ENCODE measurements around the gene IDS.
"Not testable (repeated sequence)": the region's sequence is repeated elsewhere in the genome, so short reads cannot be mapped to it uniquely, and the experiment has no call there.

Gene IDS, protein sequence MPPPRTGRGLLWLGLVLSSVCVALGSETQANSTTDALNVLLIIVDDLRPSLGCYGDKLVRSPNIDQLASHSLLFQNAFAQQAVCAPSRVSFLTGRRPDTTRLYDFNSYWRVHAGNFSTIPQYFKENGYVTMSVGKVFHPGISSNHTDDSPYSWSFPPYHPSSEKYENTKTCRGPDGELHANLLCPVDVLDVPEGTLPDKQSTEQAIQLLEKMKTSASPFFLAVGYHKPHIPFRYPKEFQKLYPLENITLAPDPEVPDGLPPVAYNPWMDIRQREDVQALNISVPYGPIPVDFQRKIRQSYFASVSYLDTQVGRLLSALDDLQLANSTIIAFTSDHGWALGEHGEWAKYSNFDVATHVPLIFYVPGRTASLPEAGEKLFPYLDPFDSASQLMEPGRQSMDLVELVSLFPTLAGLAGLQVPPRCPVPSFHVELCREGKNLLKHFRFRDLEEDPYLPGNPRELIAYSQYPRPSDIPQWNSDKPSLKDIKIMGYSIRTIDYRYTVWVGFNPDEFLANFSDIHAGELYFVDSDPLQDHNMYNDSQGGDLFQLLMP

DNA sequence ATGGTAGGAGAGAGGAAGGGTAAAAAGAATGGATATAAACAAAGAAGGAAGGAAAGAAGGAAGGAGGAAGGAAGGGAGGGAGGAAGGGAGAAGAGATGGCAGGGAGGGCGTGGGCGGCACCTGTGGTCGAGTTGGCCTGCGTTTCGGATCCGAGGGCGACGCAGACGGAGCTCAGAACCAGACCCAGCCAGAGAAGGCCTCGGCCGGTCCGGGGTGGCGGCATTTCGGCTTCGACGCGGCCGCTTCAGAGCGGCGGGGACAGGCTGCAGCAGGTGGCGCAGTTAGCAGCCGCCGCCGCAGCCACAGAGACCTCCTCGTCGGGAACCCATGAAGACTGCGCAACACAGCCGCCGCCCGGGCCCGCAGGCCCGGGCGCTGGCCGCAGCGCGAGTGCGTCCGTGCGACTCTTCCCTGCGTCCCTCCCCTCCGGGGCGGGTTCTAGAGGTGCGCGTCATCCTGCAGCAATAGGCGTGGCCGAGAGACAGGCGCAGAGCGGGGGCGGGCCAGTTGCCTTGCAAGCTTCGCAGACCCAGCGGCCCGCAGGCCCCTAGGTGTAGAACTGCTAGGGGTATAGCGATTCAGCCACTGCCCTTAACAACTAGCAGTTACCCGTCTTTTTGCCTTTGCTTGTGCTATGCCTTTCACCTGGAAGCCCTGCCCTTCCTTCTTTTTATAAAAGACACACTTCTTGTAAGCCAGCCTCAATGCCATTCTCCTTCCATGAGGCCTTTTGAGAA lies at the start of gene IDS:
IDS (minus strand) TSS at position 392 of the 737 bp plus-strand sequence; CDS start at position 223, 169 bp downstream.
- Mint-ChIP-seq H3K36me3 (ENCODE audit: low read depth) (peaks cover 13% of the 10 kb centered on the region), H3K27me3 (ENCODE audit: low read depth) (peaks cover under 1% of the 10 kb centered on the region), H3K9me3 (no peaks in the 10 kb centered on the region), H3K27ac (peak within 1 kb of the TSS; percentile 96), H3K4me1 (ENCODE audit: low read depth) (peaks cover 34% of the 10 kb centered on the region), H3K4me3 (peak within 1 kb of the TSS; percentile 91)

DNA sequence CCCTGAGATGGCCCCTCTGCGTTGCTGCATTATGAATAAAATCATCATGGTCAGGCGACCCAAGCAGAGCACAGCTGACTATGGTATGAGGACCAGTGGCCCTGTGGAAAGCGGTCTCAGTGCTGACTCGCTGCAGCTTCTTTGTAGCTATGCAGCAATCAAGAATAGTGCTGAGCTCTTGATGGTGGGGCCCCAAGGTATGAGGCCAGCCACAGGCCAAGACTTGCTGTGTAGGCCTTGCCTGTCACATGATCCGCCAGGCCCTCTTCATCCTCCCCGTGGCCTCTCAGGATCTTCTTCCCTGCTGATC lies 46.8 kb upstream of the IDS start:
- H3K9me3 Mint-ChIP-seq; H3K36me3 Mint-ChIP-seq (ENCODE audit: low read depth); H3K4me3 Mint-ChIP-seq; H3K4me1 Mint-ChIP-seq (ENCODE audit: low read depth); H3K27me3 Mint-ChIP-seq (ENCODE audit: low read depth); H3K27ac Mint-ChIP-seq: not testable (repeated sequence)

DNA sequence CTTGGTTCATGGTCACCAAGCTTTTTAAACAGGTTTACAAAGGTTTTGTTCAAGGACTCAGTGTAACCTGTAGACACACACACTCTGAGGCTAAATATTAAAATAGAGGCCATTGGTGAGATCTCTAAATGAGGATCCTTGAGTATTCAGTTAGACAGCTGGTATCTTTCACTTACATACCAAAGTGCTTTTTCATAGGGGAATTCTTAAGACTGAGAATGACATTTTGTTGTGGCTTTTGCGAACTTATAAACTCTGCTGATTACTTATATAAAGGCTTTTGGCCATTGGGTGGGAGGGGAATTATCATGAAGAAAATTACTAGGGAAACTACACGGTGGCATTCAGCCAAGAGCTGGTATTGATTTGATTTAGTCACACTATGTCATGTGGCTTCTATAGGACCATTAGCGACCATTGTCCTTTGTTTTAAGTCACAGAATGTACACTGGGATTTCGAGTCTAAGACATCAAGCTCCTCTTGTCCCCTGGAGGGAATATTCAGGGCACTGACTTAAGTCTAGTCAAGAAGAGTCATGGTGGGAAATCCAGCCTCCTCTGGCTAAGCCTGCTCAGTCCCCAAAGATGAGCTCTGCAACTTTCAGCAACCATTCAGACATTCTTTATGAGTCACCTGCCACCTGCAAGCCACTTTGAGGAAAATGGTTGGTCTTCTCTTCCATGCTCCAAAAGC lies 46.3 kb upstream of the IDS start:
- H3K27ac Mint-ChIP-seq; H3K36me3 Mint-ChIP-seq (ENCODE audit: low read depth); H3K4me1 Mint-ChIP-seq (ENCODE audit: low read depth); H3K27me3 Mint-ChIP-seq (ENCODE audit: low read depth); H3K9me3 Mint-ChIP-seq; H3K4me3 Mint-ChIP-seq: not testable (repeated sequence)

DNA sequence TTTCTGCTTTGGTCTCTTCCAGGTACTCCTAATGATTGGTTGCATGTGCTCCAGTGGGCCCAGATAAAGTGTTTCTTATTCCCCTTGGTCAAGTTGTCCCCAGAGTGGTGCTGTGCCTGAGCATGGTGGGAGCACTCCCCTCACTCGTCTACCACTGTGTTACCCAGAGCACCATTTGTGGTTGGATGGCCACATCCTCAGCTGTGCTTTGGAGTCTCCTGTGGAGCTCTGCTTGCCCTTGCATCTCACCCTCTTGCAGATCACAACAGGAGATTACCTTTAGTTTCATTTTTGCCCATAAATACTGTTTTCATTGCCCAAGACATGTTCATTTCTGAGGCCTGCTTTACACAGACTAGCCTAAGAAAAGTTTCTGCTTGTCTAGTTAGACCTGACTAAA lies 45.3 kb upstream of the IDS start:
- H3K4me1 Mint-ChIP-seq (ENCODE audit: low read depth); H3K27me3 Mint-ChIP-seq (ENCODE audit: low read depth); H3K27ac Mint-ChIP-seq; H3K9me3 Mint-ChIP-seq; H3K36me3 Mint-ChIP-seq (ENCODE audit: low read depth); H3K4me3 Mint-ChIP-seq: not testable (repeated sequence)

DNA sequence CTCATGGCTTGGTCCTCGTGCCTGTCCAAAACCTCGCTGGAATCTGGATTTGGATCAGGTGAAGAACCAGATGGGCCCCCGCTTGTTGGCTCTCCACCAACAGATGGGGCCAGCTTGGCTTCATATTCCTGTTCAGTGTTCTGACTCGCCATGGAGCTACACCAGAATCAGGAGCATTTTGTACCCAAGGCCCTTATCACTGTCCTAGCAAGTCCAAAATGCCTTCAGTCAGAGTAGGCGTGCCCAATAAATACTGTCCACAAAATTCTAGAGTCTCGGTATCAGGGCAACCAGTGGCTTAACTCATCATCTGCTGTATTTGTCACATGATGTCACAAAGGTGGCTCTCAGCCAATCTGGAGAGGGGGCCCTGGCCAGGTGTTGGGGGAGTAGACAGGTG lies 44.6 kb upstream of the IDS start, which contains the start of gene HSFX3:
HSFX3 (minus strand) TSS at position 224 of the 400 bp plus-strand sequence; CDS start at position 152, 72 bp downstream.
- H3K4me1 Mint-ChIP-seq (ENCODE audit: low read depth); H3K27ac Mint-ChIP-seq; H3K36me3 Mint-ChIP-seq (ENCODE audit: low read depth); H3K27me3 Mint-ChIP-seq (ENCODE audit: low read depth); H3K9me3 Mint-ChIP-seq; H3K4me3 Mint-ChIP-seq: not testable (repeated sequence)

DNA sequence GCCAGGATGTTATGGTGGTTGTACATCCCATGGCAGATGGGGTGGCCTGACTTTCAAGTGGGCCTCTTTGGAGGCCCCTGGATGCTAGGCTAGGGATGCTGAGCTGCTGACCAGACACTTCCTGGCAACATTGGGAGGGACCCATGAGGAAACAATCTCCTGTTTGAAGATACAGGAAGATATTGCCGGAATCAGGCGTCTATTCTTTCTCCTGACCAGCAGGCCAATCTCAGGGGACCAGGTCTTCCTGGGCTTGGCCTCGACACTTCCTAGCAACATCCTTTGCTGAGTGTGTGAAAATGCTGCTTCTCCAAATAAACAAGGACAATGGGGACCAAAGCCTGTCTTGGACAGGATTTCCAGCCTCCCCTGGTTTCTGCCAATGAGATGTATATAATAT lies 42.7 kb upstream of the IDS start:
- H3K36me3 Mint-ChIP-seq (ENCODE audit: low read depth); H3K9me3 Mint-ChIP-seq; H3K27me3 Mint-ChIP-seq (ENCODE audit: low read depth); H3K4me1 Mint-ChIP-seq (ENCODE audit: low read depth); H3K4me3 Mint-ChIP-seq; H3K27ac Mint-ChIP-seq: not testable (repeated sequence)

DNA sequence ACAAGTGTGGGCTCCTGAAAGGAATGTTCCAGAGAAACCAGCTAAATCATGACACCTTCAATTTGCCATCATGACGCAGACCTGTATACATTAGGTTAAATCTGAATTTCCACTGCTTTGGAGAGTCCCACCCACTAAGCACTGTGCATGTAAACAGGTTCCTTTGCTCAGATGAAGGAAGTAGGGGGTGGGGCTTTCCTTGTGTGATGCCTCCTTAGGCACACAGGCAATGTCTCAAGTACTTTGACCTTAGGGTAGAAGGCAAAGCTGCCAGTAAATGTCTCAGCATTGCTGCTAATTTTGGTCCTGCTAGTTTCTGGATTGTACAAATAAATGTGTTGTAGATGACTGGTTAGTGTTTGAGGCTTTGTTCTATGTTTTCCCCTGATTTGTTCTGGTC lies 41.9 kb upstream of the IDS start:
- H3K9me3 Mint-ChIP-seq; H3K27me3 Mint-ChIP-seq (ENCODE audit: low read depth); H3K4me1 Mint-ChIP-seq (ENCODE audit: low read depth); H3K4me3 Mint-ChIP-seq; H3K27ac Mint-ChIP-seq; H3K36me3 Mint-ChIP-seq (ENCODE audit: low read depth): not testable (repeated sequence)

DNA sequence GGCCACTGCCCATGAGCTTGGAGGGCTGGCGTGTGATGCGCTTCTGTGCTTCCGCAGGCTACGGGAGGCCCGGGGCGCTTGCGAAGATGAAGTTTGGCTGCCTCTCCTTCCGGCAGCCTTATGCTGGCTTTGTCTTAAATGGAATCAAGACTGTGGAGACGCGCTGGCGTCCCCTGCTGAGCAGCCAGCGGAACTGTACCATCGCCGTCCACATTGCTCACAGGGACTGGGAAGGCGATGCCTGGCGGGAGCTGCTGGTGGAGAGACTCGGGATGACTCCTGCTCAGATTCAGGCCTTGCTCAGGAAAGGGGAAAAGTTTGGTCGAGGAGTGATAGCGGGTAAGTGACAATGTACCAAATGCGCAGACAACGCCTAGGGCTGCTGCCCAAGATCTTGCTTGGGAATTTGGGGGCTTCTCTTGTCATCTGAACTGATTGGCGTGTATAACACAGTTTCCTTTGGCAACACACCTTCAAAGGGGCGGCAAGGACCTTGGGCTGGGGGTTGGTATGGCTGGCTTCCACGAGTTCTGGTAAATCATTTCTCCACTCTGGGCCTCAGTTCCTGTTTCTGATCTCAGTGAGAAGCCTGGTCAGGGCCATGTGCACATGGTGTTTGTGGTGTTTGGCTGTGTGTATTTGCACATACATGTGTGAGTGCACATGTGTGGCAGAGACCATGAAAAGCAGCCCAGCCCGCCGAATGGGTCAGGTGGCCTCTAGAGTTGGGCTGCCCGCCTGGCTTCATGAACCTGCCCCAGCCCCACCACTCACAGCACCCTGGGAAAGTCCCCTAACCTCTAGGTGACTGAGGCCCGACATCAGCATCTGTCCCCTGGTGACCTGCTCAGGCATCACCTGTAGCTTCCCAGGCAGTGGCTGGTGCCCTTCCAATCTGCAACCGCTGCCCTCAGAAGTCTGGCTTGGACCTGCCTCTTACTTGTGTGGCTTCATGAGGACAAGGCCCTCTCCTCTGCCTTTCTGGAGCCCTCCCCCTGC lies 40.7 kb upstream of the IDS start:
- peak overlapping the region; percentile 41 for H3K27ac Mint-ChIP-seq
- H3K9me3 Mint-ChIP-seq; H3K27me3 Mint-ChIP-seq (ENCODE audit: low read depth); H3K4me3 Mint-ChIP-seq; H3K4me1 Mint-ChIP-seq (ENCODE audit: low read depth); H3K36me3 Mint-ChIP-seq (ENCODE audit: low read depth): not testable (repeated sequence)

DNA sequence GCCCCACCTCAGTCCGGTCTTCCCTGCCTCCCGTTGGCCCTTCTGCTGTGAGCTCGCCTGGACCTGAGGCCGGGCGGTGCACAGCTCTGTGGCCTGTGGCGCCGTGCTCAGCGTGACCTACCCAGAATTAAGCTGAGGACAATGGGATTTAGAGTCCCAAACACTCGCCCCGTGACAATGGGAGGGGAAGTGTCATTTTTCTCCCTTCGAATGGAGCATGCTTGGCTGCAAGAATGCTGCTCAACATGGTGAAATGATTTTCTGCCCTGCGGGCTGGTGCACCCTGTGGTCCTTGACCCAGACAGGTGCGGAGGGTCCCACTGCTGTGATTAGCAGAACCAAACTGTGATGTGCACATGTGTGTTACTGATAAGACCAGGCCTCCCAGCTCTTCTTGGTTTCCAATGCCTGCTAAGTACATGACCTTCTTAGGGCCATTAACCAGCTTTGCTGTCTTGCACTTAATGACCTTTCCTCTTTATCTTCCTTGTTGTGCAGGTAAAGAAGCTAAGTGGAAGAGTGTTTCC lies 36.5 kb upstream of the IDS start:
- Mint-ChIP-seq H3K36me3 (ENCODE audit: low read depth) (peaks cover 4% of the 10 kb centered on the region), H3K27ac (peak overlapping the region; percentile 100), H3K27me3 (ENCODE audit: low read depth) (no peaks in the 10 kb centered on the region), H3K9me3 (no peaks in the 10 kb centered on the region), H3K4me1 (ENCODE audit: low read depth) (peaks cover 8% of the 10 kb centered on the region), H3K4me3 (peak overlapping the region; percentile 98)

DNA sequence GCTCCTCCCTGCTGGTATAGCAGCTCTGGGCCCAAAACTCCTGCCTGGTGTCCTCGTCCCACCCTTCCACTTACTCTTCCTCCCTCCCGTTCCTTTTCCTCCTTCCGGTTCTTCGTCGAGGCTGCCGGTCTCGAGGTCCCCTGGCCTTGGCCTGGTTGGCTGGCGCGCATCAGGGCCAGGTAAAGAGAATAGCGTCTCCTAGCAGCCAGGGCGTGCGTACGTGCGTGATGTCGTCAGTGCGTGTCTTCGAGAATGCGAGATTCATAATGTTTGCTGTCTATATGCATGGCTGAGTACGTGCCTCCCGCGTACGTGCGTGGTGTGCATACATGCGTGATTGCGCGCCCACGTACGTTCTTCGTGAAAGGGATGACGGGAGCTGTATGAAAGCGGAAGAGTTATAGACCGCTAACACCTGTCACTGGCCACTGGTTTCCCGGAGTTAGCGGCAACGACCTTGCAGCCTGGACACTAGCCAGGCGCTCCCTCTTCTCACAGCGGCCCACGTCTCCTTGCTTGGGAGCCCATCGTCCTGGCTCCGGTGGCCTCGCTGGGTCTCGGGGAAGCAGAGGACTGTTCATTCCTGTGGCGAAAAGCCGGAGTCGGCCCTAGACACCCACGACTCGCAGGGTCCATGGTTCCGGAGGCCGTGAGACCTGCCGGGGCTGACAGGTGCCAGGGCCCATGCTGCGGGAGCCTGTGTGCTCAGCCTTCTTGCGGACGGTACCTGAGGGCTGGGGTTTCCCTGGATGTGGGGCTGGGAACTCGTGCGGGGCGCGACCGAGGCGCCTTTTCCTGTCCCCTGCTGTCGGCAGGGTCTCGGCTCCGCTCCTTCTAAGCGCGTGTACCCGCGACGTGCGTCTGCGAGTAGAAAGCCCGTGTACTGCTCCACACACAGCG lies 35.8 kb upstream of the IDS start, which contains the start of gene EOLA1:
EOLA1 (plus strand) TSS at position 392 of the 900 bp plus-strand sequence. CDS start 4,619 bp downstream, outside the sequence.
- peaks cover 8% of the 10 kb centered on the region for H3K4me1 Mint-ChIP-seq (ENCODE audit: low read depth)
- peak within 1 kb of the TSS; percentile 98 for H3K4me3 Mint-ChIP-seq
- H3K27ac Mint-ChIP-seq, result peak within 1 kb of the TSS; percentile 100
- H3K27me3 Mint-ChIP-seq (ENCODE audit: low read depth), result no peaks in the 10 kb centered on the region
- H3K9me3 Mint-ChIP-seq, result no peaks in the 10 kb centered on the region
- peaks cover 4% of the 10 kb centered on the region for H3K36me3 Mint-ChIP-seq (ENCODE audit: low read depth)

DNA sequence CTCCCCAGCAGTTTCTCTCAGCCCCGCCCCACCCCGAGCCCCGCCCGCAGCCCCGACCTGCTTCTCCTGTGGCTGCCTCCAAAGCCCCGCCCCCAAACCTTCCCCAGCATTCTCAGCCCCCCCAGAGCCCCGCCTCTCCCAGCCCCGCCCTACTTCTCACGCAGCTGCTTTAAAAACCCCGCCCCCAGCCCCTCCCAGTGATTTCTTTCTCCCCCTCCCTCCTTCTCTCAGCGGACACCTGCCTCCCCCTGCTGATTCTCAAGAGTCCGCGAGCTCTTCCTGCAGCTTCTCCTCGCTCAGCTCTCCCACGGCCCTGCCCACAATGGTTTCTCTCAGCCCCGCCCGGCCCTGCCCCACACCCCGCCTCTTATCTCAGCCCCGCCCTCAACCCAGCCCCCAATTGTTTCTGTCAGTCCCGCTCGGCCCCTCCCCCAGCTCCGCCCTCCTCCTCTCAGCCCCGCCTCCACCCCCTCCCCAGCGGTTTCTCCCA lies 35.1 kb upstream of the IDS start:
- Mint-ChIP-seq H3K9me3 (no peaks in the 10 kb centered on the region), H3K27ac (peak overlapping the region; percentile 100)

DNA sequence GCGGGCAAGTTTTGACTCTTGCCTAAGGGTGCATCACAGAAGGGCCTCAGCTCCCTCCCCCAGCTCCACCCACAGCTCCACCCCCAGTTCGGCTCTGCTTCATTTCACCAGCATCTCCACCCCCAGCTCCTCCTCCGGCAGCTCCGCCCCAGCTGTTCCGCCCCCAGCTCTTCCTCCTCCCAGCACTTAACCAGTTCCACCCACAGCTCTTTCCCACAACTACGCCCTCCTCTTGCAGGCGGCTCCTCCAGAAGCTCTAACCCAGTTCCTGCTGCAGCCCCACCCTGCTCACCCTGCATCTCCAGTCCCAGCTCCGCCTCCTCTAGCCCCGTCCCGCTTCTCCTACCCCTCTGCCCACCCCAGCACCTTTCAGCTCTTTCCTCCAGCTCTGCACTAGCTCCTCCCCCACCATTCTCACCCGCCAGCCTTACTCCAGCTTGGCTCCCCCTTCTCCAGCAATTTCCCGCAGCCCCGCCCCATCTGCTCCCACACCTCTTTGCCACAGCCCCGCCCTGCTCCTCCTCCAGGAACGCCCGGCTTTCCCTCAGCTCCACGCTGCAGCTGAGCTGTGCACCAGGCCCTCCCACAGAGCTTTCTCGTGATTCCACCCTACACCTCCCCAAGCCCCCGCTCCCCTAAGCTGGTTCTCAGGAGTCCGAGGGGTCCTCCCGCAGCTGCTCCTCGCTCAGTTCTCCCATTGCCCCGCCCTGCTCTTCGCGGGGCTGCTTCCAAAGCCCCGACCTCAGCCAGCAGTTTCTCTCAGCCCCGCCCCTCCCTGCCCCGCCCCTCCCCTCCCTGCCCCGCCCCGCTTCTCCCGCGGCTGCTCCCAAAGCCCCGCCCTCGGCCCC lies 34.4 kb upstream of the IDS start:
- Mint-ChIP-seq H3K27ac (peak overlapping the region; percentile 95), H3K9me3 (no peaks in the 10 kb centered on the region), H3K4me3 (peak overlapping the region; percentile 98), H3K4me1 (ENCODE audit: low read depth) (peaks cover 8% of the 10 kb centered on the region), H3K27me3 (ENCODE audit: low read depth) (no peaks in the 10 kb centered on the region), H3K36me3 (ENCODE audit: low read depth) (peaks cover 4% of the 10 kb centered on the region)

More for the DNA sequence above, 35.1 kb upstream of the IDS start:
- Mint-ChIP-seq H3K27me3 (ENCODE audit: low read depth) (no peaks in the 10 kb centered on the region), H3K36me3 (ENCODE audit: low read depth) (peaks cover 4% of the 10 kb centered on the region), H3K4me3 (peak overlapping the region; percentile 98), H3K4me1 (ENCODE audit: low read depth) (peaks cover 8% of the 10 kb centered on the region)

Data from T-helper 1 cell treated with Interleukin-12 subunit alpha and Interleukin-12 subunit beta and Interleukin-4 antibody, amounts not matched to agents 30 μg/mL and 1 μg/mL, for 36 hours (primary cell).